ENCODE data around the gene E2F2. TPM values are rescaled to one million over a fixed set of nuclear protein-coding genes. Genes with fewer than 3 reads are reported as not detected.

Gene E2F2
- total RNA-seq, 1 experiment from 2014 or later = 5.1 TPM

DNA sequence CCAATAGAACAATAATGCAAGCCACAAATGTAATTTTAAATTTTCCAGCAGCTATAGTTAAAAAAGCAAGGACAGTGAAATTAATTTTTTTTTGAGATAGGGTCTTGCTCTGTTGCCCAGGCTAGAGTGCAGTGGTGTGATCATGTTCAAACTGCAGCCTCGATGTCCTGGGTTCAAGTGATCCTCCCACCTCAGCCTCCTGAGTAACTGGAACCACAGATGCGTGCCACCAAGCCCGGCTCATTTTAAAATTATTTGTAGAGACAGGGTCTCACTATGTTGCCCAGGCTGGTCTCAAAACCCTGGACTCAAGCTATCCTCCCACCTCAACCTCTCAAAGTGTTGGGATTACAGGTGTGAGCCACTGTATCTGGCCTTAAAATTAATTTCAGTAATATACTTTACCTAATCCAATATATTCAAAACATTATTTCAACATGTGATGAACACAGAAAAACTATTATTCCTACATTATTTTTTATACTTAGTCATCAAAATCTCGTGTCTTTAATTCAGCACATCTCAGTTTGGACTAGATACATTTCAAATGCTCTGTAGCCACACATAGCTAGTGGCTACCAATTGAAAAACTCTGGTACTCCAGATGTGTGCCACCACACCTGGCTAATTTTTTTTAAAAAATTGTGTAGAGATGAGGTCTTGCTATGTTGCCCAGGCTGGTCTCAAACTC lies 39.1 kb upstream of the E2F2 start:
- no peak overlapping the region for H3K18ac ChIP-seq (ENCODE audit: insufficient read length, low read depth, low read length)
- H3K4ac ChIP-seq (ENCODE audit: low read depth, low read length) = no peak overlapping the region
- no peaks in the 10 kb centered on the region for H3K27me3 ChIP-seq (ENCODE audit: insufficient read depth, low read length)
- H4K20me1 ChIP-seq (ENCODE audit: control insufficient read depth, insufficient read depth, insufficient read length) = no peaks in the 10 kb centered on the region
- H3K27ac Mint-ChIP-seq = no peak overlapping the region; a peak in 1 of 7 replicates
- peaks cover 3 to 7% of the 10 kb centered on the region in 2 experiments; a peak in 4 of 5 replicates for H3K9me3 Mint-ChIP-seq
- peaks cover 34 to 40% of the 10 kb centered on the region in 2 experiments for H3K4me1 Mint-ChIP-seq
- no peak overlapping the region for H2BK120ac ChIP-seq (ENCODE audit: low read depth, low read length, poor library complexity, severe bottlenecking)
- H3K23me2 ChIP-seq (ENCODE audit: insufficient read length, low read depth, low read length, poor library complexity, severe bottlenecking) = peaks cover 8% of the 10 kb centered on the region
- H2AFZ ChIP-seq (ENCODE audit: low read length) = no peak overlapping the region
- H2BK12ac ChIP-seq (ENCODE audit: insufficient read length, low read depth, low read length) = no peak overlapping the region
- H3K27ac ChIP-seq (ENCODE audit: insufficient read length, low read depth, low read length) = no peak overlapping the region
- no peak overlapping the region for H2BK20ac ChIP-seq (ENCODE audit: low read depth, low read length, poor library complexity, severe bottlenecking)
- no peak for DNase-seq
- H3K4me1 ChIP-seq (ENCODE audit: insufficient read depth, low read length) = peaks cover 3% of the 10 kb centered on the region; the same call in 1 of the 2 replicates
- no peak overlapping the region for H3K23ac ChIP-seq (ENCODE audit: insufficient read length, low read depth, low read length)
- TF ChIP-seq, protein P1, sequence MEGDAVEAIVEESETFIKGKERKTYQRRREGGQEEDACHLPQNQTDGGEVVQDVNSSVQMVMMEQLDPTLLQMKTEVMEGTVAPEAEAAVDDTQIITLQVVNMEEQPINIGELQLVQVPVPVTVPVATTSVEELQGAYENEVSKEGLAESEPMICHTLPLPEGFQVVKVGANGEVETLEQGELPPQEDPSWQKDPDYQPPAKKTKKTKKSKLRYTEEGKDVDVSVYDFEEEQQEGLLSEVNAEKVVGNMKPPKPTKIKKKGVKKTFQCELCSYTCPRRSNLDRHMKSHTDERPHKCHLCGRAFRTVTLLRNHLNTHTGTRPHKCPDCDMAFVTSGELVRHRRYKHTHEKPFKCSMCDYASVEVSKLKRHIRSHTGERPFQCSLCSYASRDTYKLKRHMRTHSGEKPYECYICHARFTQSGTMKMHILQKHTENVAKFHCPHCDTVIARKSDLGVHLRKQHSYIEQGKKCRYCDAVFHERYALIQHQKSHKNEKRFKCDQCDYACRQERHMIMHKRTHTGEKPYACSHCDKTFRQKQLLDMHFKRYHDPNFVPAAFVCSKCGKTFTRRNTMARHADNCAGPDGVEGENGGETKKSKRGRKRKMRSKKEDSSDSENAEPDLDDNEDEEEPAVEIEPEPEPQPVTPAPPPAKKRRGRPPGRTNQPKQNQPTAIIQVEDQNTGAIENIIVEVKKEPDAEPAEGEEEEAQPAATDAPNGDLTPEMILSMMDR (conservative IDR thresholded peaks at IDR 0.05) = no peak
- no peak overlapping the region for H2BK5ac ChIP-seq (ENCODE audit: insufficient read length, low read length)
- no peak overlapping the region for H4K5ac ChIP-seq (ENCODE audit: insufficient read length, low read depth, low read length)
- no peak overlapping the region for H3T11ph ChIP-seq (ENCODE audit: low read length)
- H4K8ac ChIP-seq (replicated peaks; ENCODE audit: insufficient read length, low read depth, low read length) = no peak overlapping the region
- no peak overlapping the region for H3K14ac ChIP-seq (ENCODE audit: insufficient read depth, low read length)
- no peak overlapping the region for H2BK15ac ChIP-seq (ENCODE audit: low read depth, low read length)
- no peak overlapping the region for H3K4me2 ChIP-seq (ENCODE audit: insufficient read depth, insufficient read length, low read length)
- no peak overlapping the region for H3K56ac ChIP-seq (ENCODE audit: insufficient read length, low read depth, low read length)
- peaks cover 21% of the 10 kb centered on the region for H3K27me3 Mint-ChIP-seq (ENCODE audit: low read depth)
- no CpG with 5 or more reads among the region's 4 CpGs for WGBS (ENCODE audit: extremely low coverage, insufficient read length, low lambda C conversion rate)
- no peaks in the 10 kb centered on the region for H3K79me1 ChIP-seq (ENCODE audit: insufficient read depth, low read depth, low read length, poor library complexity, severe bottlenecking)
- no peaks in the 10 kb centered on the region for H3K9me3 ChIP-seq (ENCODE audit: control insufficient read depth, low read depth, low read length)
- no peak overlapping the region for H3K4me3 Mint-ChIP-seq
- H2AK5ac ChIP-seq (ENCODE audit: insufficient read length, low read length) = no peak overlapping the region
- peaks cover 0 to 9% (median 2%) of the 10 kb centered on the region in 3 experiments; a peak in 4 of 7 replicates for H3K36me3 Mint-ChIP-seq (ENCODE audit: insufficient read depth in 1 of 3, low read depth in 3 of 3)
- no peak overlapping the region for H4K91ac ChIP-seq (ENCODE audit: insufficient read length, low read depth, low read length)
- no peaks in the 10 kb centered on the region for H3K79me2 ChIP-seq (ENCODE audit: insufficient read depth, low read length)
- H3K9ac ChIP-seq (ENCODE audit: extremely low read depth, insufficient read length, low read length) = no peak overlapping the region
